Esophagus squamous epithelium (tissue), 4 donors: ENCODE data around the gene TIMM29.
"Not testable (repeated sequence)": the region's sequence is repeated elsewhere in the genome, so short reads cannot be mapped to it uniquely, and the experiment has no call there.

Source experiments
- POLR2A ChIP-seq, 4 donors: fragments of 450-650 bp; IDR thresholded peaks; one replicate each; pipeline ENCODE4 v1.6.1; 2017; ENCODE audit warnings: antibody characterized with exemption in 4 of 4, mild to moderate bottlenecking in 4 of 4, moderate library complexity in 3 of 4
- TF ChIP-seq, protein P1 (sequence below), 6 experiments: fragments of 450-650 bp in 4 of 6; fragments of 200-600 bp in 2 of 6; sonication (generic) in 2 of 6; IDR thresholded peaks; one replicate each; pipeline ENCODE4 v1.5.1; 2016 to 2019; ENCODE audit warnings: antibody characterized with exemption in 6 of 6, mild to moderate bottlenecking in 4 of 6, moderate library complexity in 4 of 6

- TF ChIP-seq, protein P1, sequence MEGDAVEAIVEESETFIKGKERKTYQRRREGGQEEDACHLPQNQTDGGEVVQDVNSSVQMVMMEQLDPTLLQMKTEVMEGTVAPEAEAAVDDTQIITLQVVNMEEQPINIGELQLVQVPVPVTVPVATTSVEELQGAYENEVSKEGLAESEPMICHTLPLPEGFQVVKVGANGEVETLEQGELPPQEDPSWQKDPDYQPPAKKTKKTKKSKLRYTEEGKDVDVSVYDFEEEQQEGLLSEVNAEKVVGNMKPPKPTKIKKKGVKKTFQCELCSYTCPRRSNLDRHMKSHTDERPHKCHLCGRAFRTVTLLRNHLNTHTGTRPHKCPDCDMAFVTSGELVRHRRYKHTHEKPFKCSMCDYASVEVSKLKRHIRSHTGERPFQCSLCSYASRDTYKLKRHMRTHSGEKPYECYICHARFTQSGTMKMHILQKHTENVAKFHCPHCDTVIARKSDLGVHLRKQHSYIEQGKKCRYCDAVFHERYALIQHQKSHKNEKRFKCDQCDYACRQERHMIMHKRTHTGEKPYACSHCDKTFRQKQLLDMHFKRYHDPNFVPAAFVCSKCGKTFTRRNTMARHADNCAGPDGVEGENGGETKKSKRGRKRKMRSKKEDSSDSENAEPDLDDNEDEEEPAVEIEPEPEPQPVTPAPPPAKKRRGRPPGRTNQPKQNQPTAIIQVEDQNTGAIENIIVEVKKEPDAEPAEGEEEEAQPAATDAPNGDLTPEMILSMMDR (IDR thresholded peaks at IDR 0.05): not testable (repeated sequence)
- TF ChIP-seq POLR2A (IDR thresholded peaks at IDR 0.05): not testable (repeated sequence)
These were observed 13.0 kb downstream of the TIMM29 start for GRCh38 chr19:10941649-10942048.
